DMS153 treated with DMSO at 0.1 percent for 48 hours (cell line): ENCODE results near the gene RNF115.
"Not testable (repeated sequence)": the region's sequence is repeated elsewhere in the genome, so short reads cannot be mapped to it uniquely, and the experiment has no call there.

ENCODE experiments used
- DNase-seq: peaks from one replicate; lab custom pipeline; 2025; ENCODE audit not compliant: unreplicated experiment; lab: John Stamatoyannopoulos, UW

RNF115 gene

DNA sequence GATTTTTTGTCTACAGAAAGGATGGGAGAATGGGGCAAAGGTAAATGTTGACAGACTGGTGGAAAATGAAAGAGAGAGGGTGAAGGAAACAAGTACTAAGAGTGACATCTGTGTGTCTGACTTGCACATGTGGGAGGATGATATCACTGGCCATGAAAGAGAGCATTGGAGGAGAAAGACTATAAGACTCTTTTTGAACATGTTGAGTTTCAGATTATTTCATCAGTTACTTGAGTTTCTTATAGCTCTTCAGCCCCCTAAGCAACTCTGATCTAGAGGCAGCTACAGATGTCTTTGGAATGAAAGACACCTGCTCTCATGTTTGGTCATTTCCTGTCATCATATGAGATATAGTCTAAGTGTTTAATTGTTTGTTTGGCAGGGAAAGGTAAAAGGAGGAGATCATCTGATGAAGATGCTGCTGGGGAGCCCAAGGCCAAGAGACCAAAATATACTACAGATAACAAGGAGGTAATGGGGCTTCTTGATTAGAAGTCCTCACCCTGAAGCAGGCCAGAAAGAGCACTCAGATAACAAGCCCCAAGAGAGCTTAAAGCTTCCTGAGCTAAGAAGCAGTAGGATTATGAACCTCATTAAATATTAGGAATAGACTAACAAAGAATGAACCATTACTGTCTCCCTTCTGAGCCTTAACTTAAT lies 4.6 kb upstream of the RNF115 start:
- no peak for DNase-seq

DNA sequence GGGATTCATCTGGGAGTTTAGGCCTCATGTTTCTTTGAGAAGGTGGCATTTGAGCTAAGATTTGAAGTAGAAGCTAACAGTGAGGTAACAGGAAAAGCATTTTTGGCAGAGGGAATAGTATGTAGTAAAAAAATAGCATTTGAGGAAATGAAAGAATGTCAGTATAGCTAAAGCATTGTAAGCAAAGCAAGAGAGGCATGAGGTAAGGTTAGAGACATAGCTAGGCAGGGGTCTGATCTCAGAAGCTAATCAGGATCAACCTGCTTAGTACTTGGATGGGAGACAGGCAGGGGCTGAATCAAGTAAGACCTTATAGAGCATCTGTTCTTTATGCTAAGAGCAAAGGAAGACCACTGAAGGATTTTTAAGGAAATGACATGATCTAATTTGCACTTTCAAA lies 4.1 kb upstream of the RNF115 start:
- DNase-seq, result no peak

DNA sequence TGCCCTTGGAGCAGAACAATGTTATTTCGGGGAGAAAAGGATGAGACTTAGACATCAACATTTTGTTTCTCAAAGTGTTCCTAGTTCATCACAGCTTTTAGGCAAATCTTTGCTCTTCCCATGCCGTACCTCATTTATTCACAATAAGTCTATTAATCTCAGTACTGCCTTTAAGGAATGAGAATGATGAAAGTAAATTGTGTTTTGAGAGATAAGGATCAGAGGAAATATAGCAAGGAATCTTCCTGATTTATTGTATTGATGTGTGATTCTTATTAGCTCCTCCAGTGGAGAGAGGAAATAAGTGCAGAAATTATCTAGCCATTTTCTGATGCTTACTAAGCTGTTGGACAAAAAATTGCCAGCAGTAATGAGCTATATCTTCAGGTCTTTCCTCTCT lies 2.1 kb upstream of the RNF115 start:
- DNase-seq, result no peak

DNA sequence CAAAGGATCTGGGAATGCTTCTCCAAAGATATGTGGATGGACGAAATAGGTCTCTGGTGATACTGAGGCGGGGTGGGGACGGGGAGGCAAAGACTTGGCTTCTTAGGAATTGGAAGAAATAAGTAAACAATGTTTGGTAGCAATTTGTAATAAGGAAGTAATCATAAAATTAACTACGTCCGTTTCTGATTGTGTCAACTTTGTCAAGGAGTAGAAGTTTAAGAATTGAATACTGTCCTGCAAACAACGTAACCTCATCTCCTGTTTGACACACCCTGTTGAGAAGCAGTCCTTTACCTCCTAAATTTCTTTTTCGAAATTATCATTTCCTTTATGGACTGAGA lies 576 bp upstream of the RNF115 start:
- DNase-seq, result no peak

DNA sequence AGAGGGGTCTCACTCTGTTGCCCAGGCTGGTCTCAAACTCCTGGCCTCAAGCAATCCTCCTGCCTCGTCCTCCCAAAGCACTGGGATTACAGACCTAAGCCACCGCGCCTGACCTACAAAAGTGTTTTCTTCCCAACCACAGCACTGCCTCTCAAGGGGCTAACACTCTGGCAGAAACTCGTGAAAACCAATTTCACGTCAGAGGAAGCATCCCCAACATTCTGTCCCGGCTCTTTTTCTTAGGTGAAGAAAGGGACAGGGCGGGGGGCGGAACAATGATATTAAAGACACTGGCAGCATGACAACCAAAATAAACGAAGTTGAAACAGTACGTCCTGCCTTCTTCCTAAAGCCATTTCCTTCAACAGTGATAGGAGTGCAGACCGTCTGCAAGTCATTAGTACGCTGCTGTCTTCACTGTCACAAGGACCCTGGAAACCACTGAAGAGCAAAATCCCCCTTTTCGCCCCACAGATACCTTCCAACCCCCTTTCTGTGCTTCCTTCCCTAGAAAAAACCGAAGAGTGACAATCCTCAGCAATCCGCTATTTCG lies 1.0 kb downstream of the RNF115 start:
- not testable (repeated sequence) for DNase-seq

DNA sequence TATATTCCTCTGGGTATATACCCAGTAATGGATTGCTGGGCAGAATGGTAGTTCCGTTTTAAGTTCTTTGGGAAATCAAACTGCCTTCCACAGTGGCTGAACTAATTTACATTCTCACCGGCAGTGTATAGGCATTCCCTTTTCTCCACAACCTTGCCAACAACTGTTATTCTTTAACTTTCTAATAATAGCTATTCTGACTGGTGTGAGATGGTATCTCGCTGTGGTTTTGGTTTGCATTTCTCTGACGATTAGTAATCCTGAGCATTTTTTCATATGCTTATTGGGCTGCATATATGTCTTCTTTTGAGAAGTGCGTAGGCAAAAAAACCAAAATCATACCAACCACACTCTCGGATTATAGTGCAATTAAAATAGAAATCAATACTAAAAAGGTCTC lies 5.8 kb downstream of the RNF115 start:
- DNase-seq, result not testable (repeated sequence)

DNA sequence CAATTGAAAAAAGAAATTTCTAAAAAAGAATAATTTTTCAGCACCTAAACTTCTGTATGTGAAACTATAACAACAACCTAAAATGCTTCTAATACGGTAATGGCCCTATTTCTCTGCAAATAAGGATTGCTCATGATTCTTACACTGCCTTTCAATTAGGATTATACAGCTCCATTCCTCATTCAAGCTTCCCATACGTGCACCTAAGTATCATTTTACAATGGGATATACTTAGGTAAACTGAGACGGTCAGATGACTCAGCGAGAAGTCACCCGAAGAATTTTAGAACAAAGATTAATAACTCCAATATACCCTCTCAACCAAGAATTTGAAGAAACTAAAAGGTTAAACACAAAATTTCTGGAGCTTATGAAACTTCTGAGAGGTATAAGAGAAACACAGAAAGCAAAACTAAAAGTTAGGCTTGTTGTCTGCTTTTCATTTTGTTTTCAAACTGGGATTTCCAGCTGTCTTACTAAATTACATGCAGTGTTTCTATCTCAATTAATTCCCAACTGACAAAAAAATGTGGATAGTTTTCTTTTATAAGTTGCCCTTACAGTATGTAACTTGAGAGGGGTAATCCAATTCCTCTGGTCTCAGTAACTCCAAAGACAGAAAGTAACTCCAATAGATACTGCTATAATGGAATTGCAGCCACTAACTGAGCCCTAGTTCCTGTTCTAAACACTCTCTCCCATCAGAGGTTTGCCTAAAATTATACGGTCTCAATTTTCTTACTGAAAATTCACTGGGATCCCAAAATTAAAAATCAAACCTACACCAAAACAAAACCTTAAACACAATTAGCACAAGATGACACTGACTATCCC lies 10.7 kb downstream of the RNF115 start:
- not testable (repeated sequence) for DNase-seq

DNA sequence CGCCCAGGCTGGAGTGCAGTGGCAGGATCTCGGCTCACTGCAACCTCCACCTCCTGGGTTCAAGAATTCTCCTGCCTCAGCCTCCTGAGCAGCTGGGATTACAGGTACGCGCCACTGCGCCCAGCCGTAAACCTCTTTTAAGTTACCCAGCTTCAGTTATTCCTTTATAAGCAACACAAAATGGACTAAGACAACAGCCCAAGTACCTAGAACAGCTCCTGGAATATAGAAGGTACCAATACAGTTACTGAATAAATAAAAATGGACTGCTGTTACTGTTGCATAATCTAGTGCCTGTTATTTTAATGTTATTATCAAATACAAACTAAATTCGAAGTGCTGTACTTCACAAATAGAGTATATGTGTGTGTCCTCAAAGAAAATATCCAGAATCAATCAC lies 17.1 kb downstream of the RNF115 start:
- no peak for DNase-seq

DNA sequence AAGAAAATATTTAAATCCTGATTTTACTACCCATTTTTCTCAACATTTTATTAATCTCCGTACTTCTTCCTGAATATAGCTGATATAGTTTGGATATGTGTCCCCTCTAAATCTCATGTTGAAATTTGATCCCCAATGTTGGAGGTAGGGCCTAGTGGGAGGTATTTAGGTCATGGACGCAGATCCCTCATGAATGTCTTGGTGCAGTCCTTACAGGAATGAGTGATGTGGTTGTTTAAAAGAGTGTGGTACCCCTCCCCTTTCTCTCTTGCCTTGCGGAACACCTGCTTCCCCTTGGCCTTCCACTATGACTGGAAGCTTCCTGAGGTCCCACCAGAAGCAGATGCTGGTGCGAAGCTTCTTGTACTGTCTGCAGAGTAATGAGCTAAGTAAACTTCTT lies 17.5 kb downstream of the RNF115 start:
- no peak for DNase-seq

DNA sequence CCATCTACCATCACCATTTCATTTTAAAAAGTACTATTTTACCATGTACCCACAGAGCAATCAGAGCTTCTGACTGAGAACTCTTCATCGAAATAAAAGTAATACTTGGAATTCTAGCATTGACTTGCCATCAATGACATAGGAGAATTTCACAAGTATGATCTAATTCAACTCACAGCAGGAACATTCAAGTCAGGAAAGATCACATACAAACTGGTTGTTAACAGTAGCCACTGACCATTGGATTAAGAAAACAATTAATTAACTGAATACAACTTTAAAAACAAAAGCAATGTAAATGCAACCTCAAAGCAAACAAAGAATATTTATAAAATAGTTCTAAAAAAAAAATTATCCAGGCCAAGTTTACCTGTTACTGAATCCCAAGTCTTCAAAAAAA lies 18.8 kb downstream of the RNF115 start:
- no peak for DNase-seq

DNA sequence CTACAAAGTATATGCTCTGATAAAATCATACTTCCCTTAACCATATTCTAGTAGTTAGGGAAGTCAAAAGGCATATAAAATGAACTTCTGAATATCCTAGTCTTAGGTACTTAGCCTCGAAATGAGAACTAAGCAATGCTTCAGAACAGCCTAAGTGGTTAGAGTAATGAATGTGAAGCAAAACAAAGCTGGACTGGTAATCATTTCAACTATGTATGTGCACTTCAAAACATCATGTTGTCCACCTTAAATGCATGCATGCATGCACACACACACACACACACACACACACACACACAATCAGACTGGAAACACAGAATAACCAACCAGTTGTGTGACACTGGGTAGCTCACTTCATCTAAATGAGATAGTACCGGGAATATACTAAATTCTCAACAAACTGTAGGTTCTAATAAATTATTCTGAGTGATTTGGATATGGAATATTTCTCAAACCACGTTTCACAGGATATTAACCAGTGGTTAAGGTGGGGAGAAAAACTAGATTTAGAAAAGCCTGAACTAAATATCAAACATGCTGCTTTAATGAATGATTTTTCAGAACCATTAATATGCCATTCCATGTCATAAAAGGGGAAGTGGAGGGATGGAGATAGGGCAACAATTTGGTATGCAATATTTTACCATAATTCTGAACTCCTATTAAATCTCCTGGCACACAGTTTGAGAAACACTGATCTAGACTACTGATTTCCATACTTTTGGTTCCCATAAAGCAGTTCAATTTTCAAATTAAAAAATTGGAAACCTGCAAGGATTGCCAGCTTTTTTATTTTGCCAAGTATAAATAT lies 19.5 kb downstream of the RNF115 start:
- no peak for DNase-seq

DNA sequence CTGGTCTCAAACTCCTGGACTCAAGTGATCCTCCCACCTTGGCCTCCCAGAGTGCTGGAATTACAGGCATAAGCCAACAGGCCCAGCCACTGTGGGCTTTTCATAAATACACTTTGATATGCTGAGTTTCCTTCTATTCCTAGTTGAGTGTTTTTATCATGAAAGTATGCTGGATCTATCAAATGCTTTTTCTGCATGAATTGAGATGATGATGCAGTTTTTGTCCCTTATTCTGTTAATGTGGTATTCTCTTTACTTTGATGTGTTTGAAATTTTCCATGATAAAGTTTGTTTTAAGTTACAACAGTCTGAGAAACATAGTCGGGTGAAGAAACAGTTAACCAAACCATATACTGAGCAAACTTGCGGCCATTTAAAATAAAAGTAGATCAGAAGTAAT lies 24.1 kb downstream of the RNF115 start:
- no peak for DNase-seq

DNA sequence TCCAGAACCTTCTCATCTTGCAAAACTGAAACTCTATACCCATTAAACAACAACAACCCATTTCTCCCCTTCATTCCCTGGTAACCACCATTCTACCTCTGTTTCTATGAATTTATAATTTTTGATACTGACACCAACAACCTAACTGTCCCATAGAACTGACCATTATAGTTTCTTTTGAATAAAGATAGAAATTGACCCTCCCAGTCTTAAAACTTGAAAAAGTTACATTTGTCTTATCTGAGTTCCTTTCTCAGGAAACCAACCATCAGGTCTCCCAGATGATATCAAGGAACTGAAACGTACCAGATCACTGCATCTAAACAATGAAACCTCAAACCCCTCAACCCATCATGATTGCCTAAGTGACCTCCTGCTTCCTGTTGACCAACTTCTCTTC lies 27.1 kb downstream of the RNF115 start:
- DNase-seq, result no peak

DNA sequence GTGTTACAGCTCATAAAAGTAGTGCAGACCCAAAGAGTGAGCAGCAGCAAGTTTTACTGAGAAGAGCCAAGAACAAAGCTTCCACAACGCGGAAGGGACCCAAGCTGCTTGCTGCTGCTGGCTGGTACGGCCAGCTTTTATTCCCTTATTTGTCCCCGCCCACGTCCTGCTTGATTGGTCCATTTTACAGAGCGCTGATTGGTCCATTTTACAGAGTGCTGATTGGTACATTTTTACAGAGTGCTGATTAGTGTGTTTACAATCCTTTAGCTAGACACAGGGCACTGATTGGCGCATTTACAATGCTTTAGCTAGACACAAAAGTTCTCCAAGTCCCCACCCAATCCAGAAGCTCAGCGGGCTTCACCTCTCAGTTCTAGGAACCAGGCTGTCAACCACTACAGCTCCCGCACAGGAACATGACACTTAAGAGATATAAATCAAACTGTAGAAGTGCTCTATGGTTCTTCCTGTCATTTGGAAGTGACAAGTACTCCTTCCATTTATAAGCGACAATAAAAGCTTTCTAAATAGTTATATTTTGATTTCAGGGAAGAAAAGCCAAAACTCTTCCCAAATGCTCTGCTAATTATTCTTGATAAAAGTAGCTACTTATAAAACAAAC lies 28.5 kb downstream of the RNF115 start:
- no peak for DNase-seq

DNA sequence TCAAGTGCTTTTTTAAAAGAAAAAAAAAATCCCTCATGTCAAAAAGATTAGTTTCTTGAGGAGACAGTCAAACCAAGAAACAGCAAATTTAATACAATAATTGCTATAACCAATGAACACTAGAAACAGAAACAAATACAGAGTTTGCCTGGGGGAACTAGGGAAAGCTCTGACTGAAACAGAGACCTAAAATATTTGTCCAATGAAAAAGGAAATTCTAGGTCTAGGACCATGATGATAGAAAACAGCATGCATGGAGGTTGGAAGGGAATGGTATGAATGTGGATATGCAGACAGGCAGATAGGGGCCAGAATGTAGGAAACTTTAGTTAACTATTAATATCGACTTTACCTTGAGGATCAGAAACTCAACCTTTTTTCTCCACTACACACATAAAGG lies 31.4 kb downstream of the RNF115 start:
- no peak for DNase-seq

DNA sequence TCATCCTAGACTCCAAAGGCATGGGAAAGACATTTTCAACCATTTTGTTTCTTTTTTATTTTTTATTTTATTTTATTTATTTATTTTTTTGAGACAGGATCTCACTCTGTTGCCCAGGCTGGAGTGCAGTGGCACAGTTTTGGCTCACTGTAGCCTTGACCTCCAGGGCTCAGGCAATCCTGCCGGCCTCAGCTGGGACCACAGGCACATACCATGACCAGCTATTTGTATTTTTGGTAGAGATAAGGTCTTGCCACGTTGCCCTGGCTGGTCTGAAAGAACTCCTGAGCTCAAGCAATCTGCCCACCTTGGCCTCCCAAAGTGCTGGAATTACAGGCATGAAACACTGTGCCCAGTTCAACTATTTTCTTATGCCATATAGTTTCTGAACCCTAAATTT lies 32.0 kb downstream of the RNF115 start:
- not testable (repeated sequence) for DNase-seq

DNA sequence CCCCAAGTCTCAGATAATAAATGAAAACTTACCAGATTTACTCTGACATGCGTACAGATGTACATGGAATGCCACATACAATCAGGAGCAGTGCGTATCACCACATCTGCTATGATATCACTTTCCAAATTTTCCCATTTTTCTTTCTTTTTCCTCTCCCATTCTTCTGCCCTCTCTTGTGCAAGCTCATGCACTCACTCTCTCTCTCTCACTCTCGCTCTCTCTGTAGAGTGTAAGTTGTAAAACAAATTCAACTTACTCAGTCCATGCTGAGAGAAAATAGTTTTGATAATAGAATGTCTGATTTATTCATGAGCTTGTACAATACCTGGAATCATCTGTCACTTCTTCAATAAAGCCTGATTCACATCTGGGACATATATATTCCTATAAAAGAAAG lies 35.3 kb downstream of the RNF115 start:
- no peak for DNase-seq

DNA sequence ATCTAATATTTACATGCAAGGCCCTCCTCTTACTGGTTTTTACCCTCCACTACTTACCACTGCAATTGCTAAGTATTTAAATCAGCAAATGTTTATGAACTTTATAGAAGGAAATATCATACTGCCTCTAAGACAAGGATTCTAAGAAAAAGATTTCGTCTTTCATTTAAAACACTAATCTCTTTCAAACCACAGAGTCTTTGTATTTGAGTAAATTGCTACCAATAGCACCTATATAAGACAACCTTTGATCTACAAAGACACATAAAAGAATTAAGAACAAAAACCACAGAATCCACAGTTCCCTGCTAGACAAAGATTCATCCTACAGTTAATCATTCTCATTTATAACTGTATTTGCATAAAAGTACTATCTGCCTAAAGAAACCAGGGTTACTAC lies 37.6 kb downstream of the RNF115 start:
- no peak for DNase-seq

DNA sequence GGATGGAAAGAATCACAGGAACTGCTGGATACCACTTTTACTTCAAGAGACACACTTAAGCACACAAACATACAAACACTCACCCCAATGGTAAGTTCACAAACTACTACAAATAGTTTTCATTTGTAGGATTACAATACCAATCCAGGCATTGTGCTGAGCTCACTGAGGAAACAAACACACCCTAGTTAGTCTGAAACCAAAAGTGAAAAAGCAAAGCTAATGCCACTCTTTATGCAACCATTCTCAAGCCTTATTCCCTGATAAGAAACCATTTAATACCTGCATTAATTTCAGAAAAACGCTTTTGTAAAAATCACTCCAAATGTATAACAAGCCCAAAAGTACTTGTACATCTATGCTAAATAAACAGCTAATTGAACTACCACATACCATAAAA lies 38.3 kb downstream of the RNF115 start:
- DNase-seq, result no peak

DNA sequence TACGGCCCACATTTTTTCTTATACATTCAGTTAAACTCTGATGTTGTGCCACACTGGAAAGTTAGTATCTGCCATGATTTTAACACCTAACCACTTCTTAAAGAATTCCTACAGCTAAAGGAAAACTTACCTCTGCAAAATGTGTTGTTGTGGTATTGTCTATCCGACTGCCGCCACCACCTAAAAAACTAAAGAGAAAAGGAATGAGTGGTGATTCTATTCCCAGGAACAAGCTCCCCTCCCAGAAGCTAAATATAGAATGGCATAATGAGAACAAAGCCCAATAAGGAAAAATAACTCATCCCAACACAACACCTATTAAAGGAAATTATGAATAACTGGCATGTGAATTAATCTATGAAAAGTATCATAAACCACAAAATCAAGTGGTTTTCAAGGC lies 39.5 kb downstream of the RNF115 start:
- DNase-seq, result no peak
